HepG2 (cell line): ENCODE measurements around the gene FAHD1. TPM values are rescaled to one million over a fixed set of nuclear protein-coding genes. Genes with fewer than 3 reads are reported as not detected.

ENCODE experiments used
- ATRX ChIP-seq: sonication (generic); formaldehyde crosslinking; IDR thresholded peaks from 2 replicates; pipeline ENCODE4 v1.4.0; 2020; ENCODE audit warnings: missing genetic modification reagents, borderline replicate concordance
- HNF1B ChIP-seq: sonication (generic); formaldehyde crosslinking; IDR thresholded peaks from 2 replicates; pipeline ENCODE4 v1.5.1; 2020; ENCODE audit warnings: mild to moderate bottlenecking, moderate library complexity, missing genetic modification reagents
- NR2F6 ChIP-seq, 2 experiments: IDR thresholded peaks; 2 replicates each; pipeline ENCODE4 v1.6.1; 2016; ENCODE audit warnings: antibody characterized with exemption in 1 of 2, mild to moderate bottlenecking in 1 of 2
- POLR2G ChIP-seq: fragments of 200-400 bp; formaldehyde crosslinking; IDR thresholded peaks from 2 replicates; pipeline ENCODE4 v1.6.1; 2018; ENCODE audit warnings: mild to moderate bottlenecking, low read depth, low read length, moderate library complexity
- RBFOX2 ChIP-seq: fragments of 200-400 bp; formaldehyde crosslinking; IDR thresholded peaks from 2 replicates; pipeline ENCODE4 v1.6.1; 2017; ENCODE audit warnings: low read depth, mild to moderate bottlenecking, low read length
- RBM22 ChIP-seq: fragments of 200-400 bp; formaldehyde crosslinking; optimal IDR thresholded peaks from 2 replicates; pipeline ENCODE3; 2017; ENCODE audit warnings: mild to moderate bottlenecking, low read length, moderate library complexity
- RNF2 ChIP-seq: fragments of 450-650 bp; conservative IDR thresholded peaks from 2 replicates; pipeline ENCODE4 v1.6.1; 2016; ENCODE audit warnings: low read depth
- SMAD9 ChIP-seq: sonication (generic); formaldehyde crosslinking; IDR thresholded peaks from 2 replicates; pipeline ENCODE4 v1.5.1; 2020; ENCODE audit warnings: mild to moderate bottlenecking, missing genetic modification reagents
- UBTF ChIP-seq: sonication (generic); formaldehyde crosslinking; IDR thresholded peaks from 2 replicates; pipeline ENCODE4 v1.4.0; 2020; ENCODE audit warnings: mild to moderate bottlenecking, missing genetic modification reagents
- XRCC5 ChIP-seq: fragments of 200-400 bp; formaldehyde crosslinking; optimal IDR thresholded peaks from 2 replicates; pipeline ENCODE3; 2017; ENCODE audit warnings: mild to moderate bottlenecking, low read length
- ZFP1 ChIP-seq: IDR thresholded peaks from 2 replicates; pipeline ENCODE4 v1.6.1; 2016
- ZNF101 ChIP-seq: sonication (generic); formaldehyde crosslinking; IDR thresholded peaks from 2 replicates; pipeline ENCODE4 v1.4.0; 2020; ENCODE audit warnings: mild to moderate bottlenecking, low read depth, missing genetic modification reagents, borderline replicate concordance
- ZNF414 ChIP-seq: sonication (generic); formaldehyde crosslinking; IDR thresholded peaks from 2 replicates; pipeline ENCODE4 v1.5.0; 2020; ENCODE audit warnings: missing genetic modification reagents
- ZNF446 ChIP-seq: sonication (generic); formaldehyde crosslinking; IDR thresholded peaks from 2 replicates; pipeline ENCODE4 v1.5.0; 2020; ENCODE audit warnings: mild to moderate bottlenecking, missing genetic modification reagents
- ZNF609 ChIP-seq: sonication (generic); formaldehyde crosslinking; IDR thresholded peaks from 2 replicates; pipeline ENCODE4 v1.4.0; 2020; ENCODE audit warnings: mild to moderate bottlenecking, missing genetic modification reagents, borderline replicate concordance
- ZNF766 ChIP-seq: sonication (generic); formaldehyde crosslinking; IDR thresholded peaks from 2 replicates; pipeline ENCODE4 v1.5.0; 2020; ENCODE audit warnings: missing genetic modification reagents, borderline replicate concordance
- ZXDC ChIP-seq: sonication (generic); formaldehyde crosslinking; IDR thresholded peaks from 2 replicates; pipeline ENCODE4 v1.5.0; 2020; ENCODE audit warnings: mild to moderate bottlenecking, missing genetic modification reagents
- polyA plus RNA-seq, 8 experiments: library from polyadenylated mRNA; depleted of rRNA in 3 of 8; stranded (reverse) in 7 of 8; unstranded in 1 of 8; fragments of >200 nt; fragmentation: Illumina TruSeq in 4 of 8; extraction: Trizol in 4 of 8; gene quantifications; 2 replicates each; pipeline versions ENCODE4 v1.2.1 to v1.2.3, GENCODE V29; 2011 to 2016; ENCODE audit warnings: low read depth in 4 of 8, missing spikeins in 1 of 8, mixed read lengths in 1 of 8; ENCODE audit not compliant: insufficient read depth in 1 of 8
- total RNA-seq, 5 experiments: library from RNA; depleted of rRNA; stranded (reverse); fragments of >200 nt; fragmentation: Illumina TruSeq; extraction: Trizol; gene quantifications; 2 replicates each; pipeline ENCODE4 v1.2.3, GENCODE V29; 2016; ENCODE audit warnings: low read depth in 1 of 5

FAHD1 gene
- total and polyA plus RNA-seq, 2 of the 13 experiments (the other 11 are each of a cell fraction or from before 2014, with no cell fraction given): 39.0 to 45.3 TPM

GRCh38 chr16:1781758-1782407 lies 45.1 kb upstream of the FAHD1 start (continued):
- TF ChIP-seq POLR2G: peak; percentile 46; the same call in 1 of the 2 replicates
- TF ChIP-seq ZNF101 (CRISPR knock-in tag): no peak
- TF ChIP-seq ZNF414 (CRISPR knock-in tag): no peak
- no peak for TF ChIP-seq HNF1B (CRISPR knock-in tag)
- TF ChIP-seq ATRX (CRISPR knock-in tag): no peak
- TF ChIP-seq ZNF446 (CRISPR knock-in tag): 0 out of 2 replicates have a peak, but pooled peaks have one; percentile 21
- no peak for TF ChIP-seq NR2F6 (IDR thresholded peaks at IDR 0.05)
- TF ChIP-seq NR2F6 (CRISPR knock-in tag; IDR thresholded peaks at IDR 0.05): no peak
- TF ChIP-seq RBM22: peak; percentile 35
- TF ChIP-seq ZFP1: no peak
- no peak for TF ChIP-seq XRCC5
- TF ChIP-seq UBTF: peak; percentile 48; the same call in 1 of the 2 replicates
- peak; percentile 34; the same call in 1 of the 2 replicates for TF ChIP-seq ZNF766 (CRISPR knock-in tag)
- TF ChIP-seq RBFOX2: 0 out of 2 replicates have a peak, but pooled peaks have one; percentile 3
- 0 out of 2 replicates have a peak, but pooled peaks have one; percentile 27 for TF ChIP-seq ZXDC
- TF ChIP-seq ZNF609: no peak
- TF ChIP-seq SMAD9 (CRISPR knock-in tag): no peak
- TF ChIP-seq RNF2: 0 out of 2 replicates have a peak, but pooled peaks have one; percentile 13
